GM19395 (cell line): ENCODE measurements around the gene OSBPL6.
"Not testable (repeated sequence)": the region's sequence is repeated elsewhere in the genome, so short reads cannot be mapped to it uniquely, and the experiment has no call there.

Source experiments
- ATAC-seq: cut with Tn5 transposase; IDR thresholded peaks from one replicate; pipeline ENCODE4 v1.9.1; 2021; ENCODE audit warnings: mild to moderate bottlenecking, moderate library complexity; ENCODE audit not compliant: unreplicated experiment

The OSBPL6 gene

GRCh38 chr2:178193823-178194599 lies at the start of gene OSBPL6:
TSS of gene OSBPL6 (plus strand) at chr2:178194512. CDS start at chr2:178306185, 111,673 bp downstream.
- ATAC-seq: peak; percentile 89

DNA sequence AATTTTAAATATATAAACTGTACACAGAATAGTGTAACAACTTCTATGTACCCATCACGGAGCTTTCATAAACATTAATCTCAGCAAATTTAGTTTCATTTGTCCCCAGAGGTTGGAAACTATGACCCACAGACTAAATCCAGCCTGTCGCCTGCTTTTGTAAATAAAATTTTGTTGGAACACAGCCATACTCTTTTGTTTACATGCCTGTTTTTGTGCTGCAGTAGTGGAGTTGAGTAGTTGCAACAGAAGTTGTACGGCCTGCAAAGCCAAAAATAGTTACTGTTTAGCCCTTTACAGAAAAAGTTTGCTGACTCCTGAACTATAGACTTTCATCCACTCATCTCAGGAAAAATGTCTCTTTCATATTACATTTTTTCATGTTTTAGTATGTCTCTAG lies 42.3 kb upstream of the OSBPL6 start:
- no peak for ATAC-seq

DNA sequence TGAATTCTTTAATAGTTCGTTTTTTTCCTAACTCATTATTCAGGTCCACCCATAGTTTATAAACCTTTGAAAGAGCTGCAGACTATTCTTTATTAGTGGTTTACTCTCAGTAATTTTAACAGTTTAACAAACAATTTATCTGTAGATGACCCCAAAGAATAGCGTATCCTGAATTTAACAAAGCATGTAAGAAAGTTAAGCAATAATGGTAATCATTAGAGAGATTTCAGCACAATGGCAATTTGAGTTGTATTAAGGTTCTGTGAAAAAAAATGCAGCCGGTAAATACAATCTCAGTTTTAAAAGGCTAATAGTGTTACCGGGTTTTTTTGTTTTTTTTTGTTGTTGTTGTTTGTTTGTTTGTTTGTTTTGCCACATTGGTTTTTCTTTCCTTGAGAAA lies 41.8 kb upstream of the OSBPL6 start:
- no peak for ATAC-seq

GRCh38 chr2:178152977-178153376 lies 41.3 kb upstream of the OSBPL6 start:
- ATAC-seq: no peak

GRCh38 chr2:178153878-178154277 lies 40.4 kb upstream of the OSBPL6 start:
- ATAC-seq: not testable (repeated sequence)

- no peak for ATAC-seq
Observed at GRCh38 chr2:178155524-178155923, 38.8 kb upstream of the OSBPL6 start.

GRCh38 chr2:178157574-178157973 lies 36.7 kb upstream of the OSBPL6 start:
- ATAC-seq: no peak

- no peak for ATAC-seq
Observed at GRCh38 chr2:178159966-178160365, 34.3 kb upstream of the OSBPL6 start.

DNA sequence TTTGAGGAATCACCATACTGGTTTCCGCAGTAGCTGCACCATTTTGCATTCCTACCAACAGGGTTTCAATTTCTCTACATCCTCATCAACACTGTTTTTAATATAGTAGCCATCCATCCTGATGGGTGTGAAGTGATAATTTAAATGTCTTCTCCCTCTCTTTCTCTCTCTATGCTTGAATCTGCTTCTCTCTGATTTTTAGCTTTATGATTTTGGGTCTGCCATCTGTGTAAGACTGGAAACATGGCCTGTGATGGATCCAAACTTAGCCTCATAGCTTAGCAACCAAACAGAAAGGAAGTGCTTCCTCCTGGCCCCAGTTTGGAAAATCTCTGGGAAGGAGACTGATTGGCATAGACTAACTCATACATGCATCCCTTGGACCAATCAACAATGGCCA lies 33.7 kb upstream of the OSBPL6 start:
- no peak for ATAC-seq

DNA sequence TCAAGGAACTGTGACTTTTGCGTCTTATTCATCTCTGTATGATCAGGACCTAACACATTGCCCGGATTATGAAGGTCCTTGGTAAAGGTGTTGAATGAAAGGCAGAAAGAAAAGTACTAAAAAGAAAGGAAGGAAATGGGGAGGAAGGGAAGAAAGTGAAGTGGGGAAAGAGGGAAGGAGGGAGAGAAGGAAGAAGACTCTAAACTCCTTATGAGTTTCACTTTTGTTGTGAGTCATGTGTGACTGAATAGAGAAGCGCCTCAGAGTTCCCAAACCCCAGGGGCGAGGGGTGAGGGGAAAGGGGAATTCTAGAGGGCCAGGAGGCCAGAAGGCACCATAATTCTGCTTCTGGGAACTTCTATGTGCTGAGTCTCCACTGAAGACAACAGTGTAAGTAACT lies 30.9 kb upstream of the OSBPL6 start:
- no peak for ATAC-seq

DNA sequence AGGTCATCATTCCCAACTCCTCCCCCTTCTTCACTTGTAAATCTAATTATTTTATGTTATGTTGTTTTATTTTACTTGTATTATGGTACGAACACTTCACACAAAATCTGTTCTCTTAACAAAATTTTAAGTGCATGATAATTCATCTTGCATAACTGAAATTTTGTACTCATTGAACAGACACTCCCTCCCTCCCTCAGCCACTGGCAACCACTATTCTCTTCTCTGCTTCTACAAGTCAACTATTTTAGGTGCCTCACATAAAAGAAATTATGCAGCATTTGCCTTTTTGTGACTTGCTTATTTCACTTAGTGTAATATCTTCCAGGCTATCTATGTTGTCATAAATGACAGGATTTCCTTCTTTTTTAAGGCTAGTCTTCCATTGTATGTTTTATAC lies 30.4 kb upstream of the OSBPL6 start:
- no peak for ATAC-seq

DNA sequence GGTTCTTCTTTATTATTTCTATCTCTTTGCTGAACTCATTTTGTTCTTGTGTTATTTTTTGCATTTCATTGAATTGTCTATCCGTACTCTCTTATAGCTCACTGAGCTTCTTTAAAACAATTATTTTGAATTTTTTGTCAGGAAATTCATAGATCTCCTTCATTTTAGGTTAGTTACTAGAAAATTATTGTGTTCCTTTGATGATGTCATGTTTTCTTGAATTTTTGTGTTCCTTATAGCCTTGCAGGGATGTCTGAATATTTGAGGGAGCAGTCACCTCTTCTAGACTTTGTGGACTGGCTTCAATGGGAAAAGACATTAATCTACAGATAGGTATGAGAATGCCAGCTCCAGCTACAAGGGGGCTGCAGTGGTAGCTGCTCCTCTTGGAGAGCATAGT lies 20.7 kb upstream of the OSBPL6 start:
- ATAC-seq: no peak

DNA sequence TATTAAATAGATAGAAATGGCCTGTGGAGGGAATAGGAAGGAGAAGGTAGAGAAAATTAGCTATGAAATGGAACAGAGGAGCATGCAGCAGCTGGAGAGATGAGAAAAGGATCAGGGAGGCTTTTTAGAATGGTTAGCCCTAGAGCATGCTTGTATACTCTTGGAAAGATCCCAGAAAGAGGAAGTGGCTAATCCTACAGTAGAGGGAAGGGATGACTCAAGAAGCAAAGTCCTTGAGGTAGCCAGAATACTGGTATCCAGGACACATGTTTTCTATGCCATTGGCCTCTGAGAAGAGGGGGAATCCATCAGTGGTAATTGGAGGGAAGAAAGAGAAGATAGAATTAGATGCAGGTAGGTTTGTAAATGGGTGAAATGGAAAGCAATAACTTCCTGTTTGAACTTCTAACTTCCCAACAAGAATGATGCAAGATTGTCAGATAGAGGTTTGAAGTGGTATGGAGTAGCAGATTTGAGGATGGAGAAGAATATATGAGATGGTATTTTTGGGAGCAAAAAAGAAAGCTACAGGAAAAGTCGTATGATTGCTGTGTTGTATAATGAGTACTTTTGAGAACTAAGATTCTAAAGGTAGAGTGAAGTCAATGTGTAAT lies 17.1 kb upstream of the OSBPL6 start:
- no peak for ATAC-seq

- ATAC-seq: not testable (repeated sequence)
Observed at GRCh38 chr2:178180648-178181047, 13.7 kb upstream of the OSBPL6 start.

- ATAC-seq: no peak
Observed at GRCh38 chr2:178187861-178188260, 6.5 kb upstream of the OSBPL6 start.

DNA sequence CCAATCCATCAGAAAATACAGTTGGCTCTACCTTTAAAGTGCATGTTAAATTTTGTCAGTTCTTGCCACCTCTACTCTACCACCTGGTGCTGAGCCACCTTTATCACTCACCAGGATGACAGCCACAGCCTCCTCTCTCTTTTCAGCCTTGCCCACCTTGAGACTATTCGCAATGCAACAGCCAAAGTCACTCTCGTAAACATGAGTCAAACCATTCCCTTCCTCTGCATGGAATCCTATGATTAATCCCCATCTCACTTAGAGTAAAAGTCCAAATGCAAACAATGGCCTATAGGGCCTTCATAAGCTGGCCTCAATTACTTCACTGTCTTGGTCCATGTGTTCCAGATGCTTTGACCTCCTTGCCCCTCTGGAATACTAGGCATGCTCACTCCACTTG lies 5.8 kb upstream of the OSBPL6 start:
- ATAC-seq: no peak

GRCh38 chr2:178191004-178191508 lies 3.3 kb upstream of the OSBPL6 start:
- no peak for ATAC-seq

DNA sequence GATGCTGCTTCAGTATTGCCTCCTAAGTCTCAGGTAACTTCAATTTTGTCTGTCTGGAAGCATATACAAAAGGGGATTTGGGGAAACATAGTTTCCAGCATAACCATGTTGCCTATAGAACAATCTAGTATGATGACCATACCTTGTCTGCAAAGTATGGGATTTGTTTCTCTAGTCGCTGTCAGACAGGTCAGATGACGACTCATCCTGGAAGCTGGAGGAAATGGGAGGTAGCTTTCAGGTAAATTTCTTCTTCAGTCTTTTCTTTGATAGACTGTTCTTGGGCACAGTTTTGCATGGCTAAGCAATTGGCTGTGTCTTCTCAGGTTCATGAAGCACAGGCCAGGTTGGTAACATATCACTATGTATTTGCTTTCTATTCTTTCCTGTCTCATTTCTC lies 2.8 kb upstream of the OSBPL6 start:
- no peak for ATAC-seq

DNA sequence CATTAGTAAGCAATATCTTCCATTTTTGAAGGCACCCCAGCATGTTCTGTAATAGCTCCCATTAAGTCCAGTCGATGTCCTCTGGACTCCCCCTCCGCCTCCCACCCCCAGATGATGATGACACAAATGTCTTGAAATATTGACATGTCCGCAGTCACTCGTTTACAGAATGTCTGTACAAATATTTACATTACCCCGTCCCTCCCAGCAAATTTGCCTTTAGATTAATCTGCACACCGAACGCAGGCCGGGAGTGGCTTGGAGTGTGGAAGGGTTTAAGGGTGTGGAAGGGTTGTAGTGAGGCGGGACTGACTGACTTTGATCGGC lies 853 bp upstream of the OSBPL6 start:
- no peak for ATAC-seq

DNA sequence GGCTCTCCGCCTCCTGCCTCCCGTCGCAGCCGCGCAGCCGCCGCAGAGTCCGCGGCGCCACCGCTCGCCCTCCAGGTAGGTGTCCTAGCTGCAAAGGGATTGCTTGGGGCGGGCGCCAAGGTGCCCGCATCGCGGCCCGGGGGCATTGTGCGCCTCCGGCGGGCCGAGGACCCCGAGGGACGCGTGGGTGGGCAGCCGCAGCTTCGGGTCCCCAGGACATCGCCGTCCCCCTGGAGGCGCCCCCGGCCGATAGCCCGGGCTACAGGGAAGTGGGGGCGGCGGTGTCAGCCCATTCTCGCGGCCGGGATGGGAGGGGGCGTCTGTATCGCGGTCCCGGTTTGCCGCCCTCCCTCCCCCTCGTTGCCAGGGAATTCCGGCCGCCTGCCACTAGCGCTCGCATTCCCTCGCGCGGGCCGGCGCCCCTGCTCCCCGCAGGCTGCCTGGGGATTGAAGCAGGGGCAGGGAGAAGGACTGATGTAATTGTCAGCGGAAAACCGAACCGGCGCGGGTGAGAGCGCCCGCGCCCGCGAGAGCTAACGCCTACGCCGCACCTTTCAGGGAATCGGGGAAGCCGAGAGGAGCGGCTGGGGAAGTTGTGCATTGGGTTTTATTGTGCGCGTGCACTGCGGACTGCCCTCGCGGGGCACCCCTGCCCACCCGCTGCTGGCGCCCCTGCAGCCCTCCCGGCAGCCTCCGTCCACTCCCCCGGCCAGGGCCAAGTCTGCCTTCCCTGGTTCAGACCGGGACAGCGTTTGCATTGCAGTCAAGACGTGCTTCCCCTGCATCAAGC lies 483 bp downstream of the OSBPL6 start:
- peak; percentile 26 for ATAC-seq

DNA sequence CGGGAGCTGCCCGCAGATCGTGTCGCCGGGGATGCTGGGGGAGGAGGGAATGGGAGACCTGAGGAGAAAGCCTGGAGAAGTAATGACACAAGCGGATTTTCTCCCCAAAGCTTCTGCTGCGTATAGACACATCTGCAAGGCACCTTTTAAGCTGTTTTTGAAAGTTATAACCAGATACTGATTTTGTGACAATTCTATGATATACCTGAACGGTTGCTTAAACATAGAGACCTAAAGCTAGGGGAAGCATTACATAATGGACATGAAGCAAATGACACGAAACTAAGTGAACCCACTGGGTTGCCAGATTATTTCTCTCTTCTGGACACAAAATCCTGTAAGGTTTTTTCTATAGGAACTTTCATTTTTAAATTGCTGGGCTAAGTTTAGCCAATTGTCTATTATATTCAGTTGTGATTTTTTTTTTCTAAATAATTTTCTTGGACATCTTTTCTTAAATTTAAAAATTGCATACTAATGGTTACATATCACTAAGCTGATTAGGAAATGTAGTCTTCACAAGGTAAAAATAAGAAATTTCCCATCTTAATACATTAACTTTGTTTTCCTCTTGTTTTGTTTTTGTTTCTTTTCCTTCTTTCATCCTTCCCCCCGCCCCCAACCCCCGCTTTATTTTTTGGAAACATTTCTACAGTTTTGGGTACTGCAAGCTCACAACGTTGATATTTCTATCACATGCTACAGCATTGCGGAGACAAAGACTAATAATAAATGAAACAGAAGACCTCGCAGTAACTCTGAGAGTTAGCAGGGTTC lies 1.3 kb downstream of the OSBPL6 start:
- ATAC-seq: no peak
